Uterus (tissue), 2 donors: ENCODE measurements around the gene PKN3.

Experiments used
- CTCF ChIP-seq, 4 experiments: fragments of 200-600 bp in 2 of 4; fragments of 450-650 bp in 2 of 4; sonication (generic) in 2 of 4; IDR thresholded peaks; one replicate each; pipeline ENCODE4 v1.5.1; 2016 to 2019; ENCODE audit warnings: antibody characterized with exemption in 4 of 4, mild to moderate bottlenecking in 2 of 4, moderate library complexity in 1 of 4
- POLR2A ChIP-seq, 2 donors: fragments of 450-650 bp; IDR thresholded peaks; one replicate each; pipeline ENCODE4 v1.6.1; 2016; ENCODE audit warnings: antibody characterized with exemption in 2 of 2, mild to moderate bottlenecking in 1 of 2, moderate library complexity in 1 of 2

GRCh38 chr9:128706045-128706444 is 3.7 kb downstream of the PKN3 start:
- TF ChIP-seq CTCF (IDR thresholded peaks at IDR 0.05) (no peak), POLR2A (IDR thresholded peaks at IDR 0.05) (no peak)
